GM18858 (cell line): ENCODE measurements around the gene CIDEA.

Source experiments
- ATAC-seq: cut with Tn5 transposase; IDR thresholded peaks from one replicate; pipeline ENCODE4 v1.9.1; 2021; ENCODE audit not compliant: unreplicated experiment

The CIDEA gene

DNA sequence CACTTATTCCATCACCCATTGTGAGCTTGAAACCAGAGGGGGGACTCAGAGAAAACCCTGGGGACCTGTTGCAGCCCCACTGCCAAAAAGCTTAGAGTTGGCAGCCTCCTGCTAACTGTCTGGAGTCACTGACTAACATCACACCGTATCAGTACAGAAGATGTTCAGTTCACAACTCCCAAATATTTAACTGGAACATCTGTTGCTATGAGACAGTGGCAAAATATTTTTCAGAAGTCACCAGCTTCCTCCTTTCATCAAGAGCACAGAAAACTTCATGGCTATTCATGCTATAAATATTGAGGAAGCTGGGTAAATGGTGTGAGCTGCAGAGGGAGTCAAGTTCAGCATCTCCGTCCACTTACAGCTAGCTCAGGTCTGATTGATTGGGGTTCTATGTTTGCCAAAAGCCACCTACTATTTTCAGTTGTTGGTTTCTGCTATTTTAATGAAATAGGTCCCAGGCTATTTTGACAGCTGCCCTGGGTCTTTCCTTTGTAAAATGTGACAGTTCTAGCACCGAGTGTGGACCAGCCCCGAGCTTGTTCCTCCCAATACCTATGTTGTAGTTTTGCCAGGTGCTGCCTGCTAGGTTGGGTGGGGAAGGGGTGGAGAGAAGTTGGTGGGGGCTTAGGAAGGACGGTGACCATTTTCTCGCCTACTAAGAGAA lies 63.6 kb downstream of the CIDEA start:
- ATAC-seq: no peak

- ATAC-seq: no peak
Observed at GRCh38 chr18:12318334-12318697, 64.2 kb downstream of the CIDEA start.

GRCh38 chr18:12318857-12319256 lies 64.7 kb downstream of the CIDEA start:
- no peak for ATAC-seq

DNA sequence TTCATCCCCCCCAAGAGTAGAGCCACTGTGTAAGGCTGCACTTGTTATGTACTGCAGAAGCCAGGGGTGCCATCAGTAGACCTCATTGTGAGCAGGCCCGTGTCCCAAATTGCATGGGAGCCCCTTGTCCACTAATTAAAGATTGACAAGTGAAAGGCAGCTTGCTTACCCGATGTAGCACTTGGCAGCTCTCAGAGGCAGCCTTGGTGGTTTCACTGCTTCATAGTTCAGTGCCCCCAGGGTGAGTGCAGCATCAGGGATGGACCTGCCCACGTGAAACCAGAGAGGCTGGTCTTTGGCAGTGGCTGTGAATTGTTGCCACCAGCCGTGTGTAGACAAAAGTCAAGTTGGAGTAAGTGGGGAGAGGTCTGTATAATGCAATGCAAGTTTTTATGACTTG lies 67.2 kb downstream of the CIDEA start:
- ATAC-seq: no peak

DNA sequence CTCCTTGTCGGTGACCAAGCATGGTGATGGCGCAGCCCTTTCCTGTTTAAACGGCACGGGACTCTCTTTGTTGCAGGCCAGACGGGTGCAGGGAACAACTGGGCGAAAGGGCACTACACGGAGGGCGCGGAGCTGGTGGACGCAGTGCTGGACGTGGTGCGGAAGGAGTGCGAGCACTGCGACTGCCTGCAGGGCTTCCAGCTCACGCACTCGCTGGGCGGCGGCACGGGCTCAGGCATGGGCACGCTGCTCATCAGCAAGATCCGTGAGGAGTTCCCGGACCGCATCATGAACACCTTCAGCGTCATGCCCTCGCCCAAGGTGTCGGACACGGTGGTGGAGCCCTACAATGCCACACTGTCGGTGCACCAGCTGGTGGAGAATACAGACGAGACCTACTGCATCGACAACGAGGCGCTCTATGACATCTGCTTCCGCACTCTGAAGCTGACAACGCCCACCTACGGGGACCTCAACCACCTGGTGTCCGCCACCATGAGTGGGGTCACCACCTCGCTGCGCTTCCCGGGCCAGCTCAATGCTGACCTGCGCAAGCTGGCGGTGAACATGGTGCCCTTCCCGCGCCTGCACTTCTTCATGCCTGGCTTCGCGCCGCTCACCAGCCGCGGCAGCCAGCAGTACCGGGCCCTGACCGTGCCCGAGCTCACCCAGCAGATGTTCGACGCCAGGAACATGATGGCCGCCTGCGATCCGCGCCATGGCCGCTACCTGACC lies 71.0 kb downstream of the CIDEA start:
- no peak for ATAC-seq

GRCh38 chr18:12325726-12326245 lies 71.6 kb downstream of the CIDEA start:
- ATAC-seq: no peak

- ATAC-seq: no peak
Observed at GRCh38 chr18:12326711-12327460, 72.7 kb downstream of the CIDEA start.
